Caco-2 (cell line): ENCODE measurements around the gene TSEN34. TPM values are rescaled to one million over a fixed set of nuclear protein-coding genes. Genes with fewer than 3 reads are reported as not detected.
A peak's percentile ranks its signal among the peaks of the same experiment; 100 is the strongest.

Experiments
- BruUV-seq: library from RNA; stranded (reverse); fragments of 400-500 nt; replicated peaks from 2 replicates; lab custom pipeline; 2021; lab: Mats Ljungman, UMichigan
- CTCF ChIA-PET: fragments of 300-600 bp; sonication (Branson Sonifier 250); formaldehyde crosslinking; loops from one replicate; lab custom pipeline; 2022; ENCODE audit warnings: antibody characterized with exemption; lab: Charles Lee
- POLR2A ChIA-PET: fragments of 300-600 bp; sonication (Branson Sonifier 250); formaldehyde crosslinking; loops from one replicate; lab custom pipeline; 2022; ENCODE audit warnings: antibody characterized with exemption; lab: Charles Lee
- DNase-seq, 2 experiments: peaks; one replicate each; pipeline versions ENCODE4 v3.0.0 to v3.0.0-alpha.2; 2020 to 2022
- H3K27me3 ChIP-seq: replicated peaks from 2 replicates; pipeline ENCODE4 v1.6.0; 2011; ENCODE audit warnings: low read length; ENCODE audit not compliant: control insufficient read depth, insufficient read depth
- H3K36me3 ChIP-seq: 2 replicates; pipeline ENCODE4 v1.5.1; 2011; ENCODE audit warnings: low read length; ENCODE audit not compliant: control insufficient read depth, insufficient read depth
- H3K4me1 ChIP-seq: fragments of 250-450 bp; sonication (Bioruptor Pico); 2 replicates; pipeline ENCODE4 v1.5.1; 2020; ENCODE audit warnings: mild to moderate bottlenecking
- H3K4me3 ChIP-seq: 2 replicates; pipeline ENCODE4 v1.5.1; 2011; ENCODE audit warnings: low read depth, mild to moderate bottlenecking, control low read depth, low read length
- H3K9me3 ChIP-seq: fragments of 250-450 bp; sonication (Bioruptor Pico); 2 replicates; pipeline ENCODE4 v1.5.1; 2020; ENCODE audit warnings: mild to moderate bottlenecking, moderate library complexity
- H3K27ac Mint-ChIP-seq: one replicate; pipeline ENCODE4 v1.8.0; 2022; ENCODE audit warnings: mixed read lengths; ENCODE audit not compliant: unreplicated experiment
- H3K27me3 Mint-ChIP-seq: one replicate; pipeline ENCODE4 v1.8.0; 2022; ENCODE audit warnings: mixed read lengths; ENCODE audit not compliant: insufficient read depth, unreplicated experiment
- H3K36me3 Mint-ChIP-seq: one replicate; pipeline ENCODE4 v1.8.0; 2022; ENCODE audit warnings: mild to moderate bottlenecking, mixed read lengths; ENCODE audit not compliant: insufficient read depth, unreplicated experiment
- H3K4me1 Mint-ChIP-seq: one replicate; pipeline ENCODE4 v1.8.0; 2022; ENCODE audit warnings: low read depth, mixed read lengths; ENCODE audit not compliant: unreplicated experiment
- H3K4me3 Mint-ChIP-seq: one replicate; pipeline ENCODE4 v1.8.0; 2022; ENCODE audit warnings: mild to moderate bottlenecking, moderate library complexity, mixed read lengths; ENCODE audit not compliant: unreplicated experiment
- H3K9me3 Mint-ChIP-seq: one replicate; pipeline ENCODE4 v1.8.0; 2022; ENCODE audit warnings: mixed read lengths; ENCODE audit not compliant: unreplicated experiment
- intact Hi-C: fragments of 100-400 bp; cut with micrococcal nuclease; formaldehyde crosslinking; loops from one replicate; pipeline ENCODE4 v1.10.0; 2022; ENCODE audit not compliant: unreplicated experiment
- total RNA-seq: library from RNA; stranded (reverse); gene quantifications from 2 replicates; pipeline ENCODE4 v1.2.3, GENCODE V29; 2022
- TF ChIP-seq, protein P1 (sequence below), 2 experiments: fragments of 200-600 bp in 1 of 2; IDR thresholded peaks; 1 replicate in 1 of 2; 2 replicates in 1 of 2; pipeline versions ENCODE4 v1.5.1 to v1.8.0; 2011 to 2022; ENCODE audit warnings: antibody characterized with exemption in 1 of 2, control low read depth in 1 of 2, inconsistent platforms in 1 of 2, low read depth in 1 of 2, low read length in 1 of 2, mild to moderate bottlenecking in 1 of 2, moderate library complexity in 1 of 2; ENCODE audit not compliant: insufficient read depth in 1 of 2, severe bottlenecking in 1 of 2, unreplicated experiment in 1 of 2

The TSEN34 gene
- total RNA-seq, 1 experiment from 2014 or later: 42.6 TPM

GRCh38 chr19:54203151-54203611, 12.1 kb downstream of the TSEN34 start:
- Mint-ChIP-seq H3K4me1 (peaks cover 37% of the 10 kb centered on the region), H3K36me3 (peaks cover 87% of the 10 kb centered on the region), H3K9me3 (no peaks in the 10 kb centered on the region), H3K27ac (peak overlapping the region; percentile 41), H3K27me3 (no peaks in the 10 kb centered on the region), H3K4me3 (peak overlapping the region; percentile 89)
- Histone ChIP-seq H3K9me3 (no peaks in the 10 kb centered on the region), H3K27me3 (no peaks in the 10 kb centered on the region), H3K4me3 (no peak overlapping the region; the same call in 1 of the 2 replicates), H3K4me1 (peaks cover 60% of the 10 kb centered on the region), H3K36me3 (peaks cover 23% of the 10 kb centered on the region)
- POLR2A ChIA-PET: interaction anchor here (0.9 to 1.4 kb wide), 3 partner anchors 9 to 14 kb away, joined by 4 to 6 read pairs (median 5); partner anchors contain the start of genes MBOAT7 and TSEN34
- TF ChIP-seq, protein P1, sequence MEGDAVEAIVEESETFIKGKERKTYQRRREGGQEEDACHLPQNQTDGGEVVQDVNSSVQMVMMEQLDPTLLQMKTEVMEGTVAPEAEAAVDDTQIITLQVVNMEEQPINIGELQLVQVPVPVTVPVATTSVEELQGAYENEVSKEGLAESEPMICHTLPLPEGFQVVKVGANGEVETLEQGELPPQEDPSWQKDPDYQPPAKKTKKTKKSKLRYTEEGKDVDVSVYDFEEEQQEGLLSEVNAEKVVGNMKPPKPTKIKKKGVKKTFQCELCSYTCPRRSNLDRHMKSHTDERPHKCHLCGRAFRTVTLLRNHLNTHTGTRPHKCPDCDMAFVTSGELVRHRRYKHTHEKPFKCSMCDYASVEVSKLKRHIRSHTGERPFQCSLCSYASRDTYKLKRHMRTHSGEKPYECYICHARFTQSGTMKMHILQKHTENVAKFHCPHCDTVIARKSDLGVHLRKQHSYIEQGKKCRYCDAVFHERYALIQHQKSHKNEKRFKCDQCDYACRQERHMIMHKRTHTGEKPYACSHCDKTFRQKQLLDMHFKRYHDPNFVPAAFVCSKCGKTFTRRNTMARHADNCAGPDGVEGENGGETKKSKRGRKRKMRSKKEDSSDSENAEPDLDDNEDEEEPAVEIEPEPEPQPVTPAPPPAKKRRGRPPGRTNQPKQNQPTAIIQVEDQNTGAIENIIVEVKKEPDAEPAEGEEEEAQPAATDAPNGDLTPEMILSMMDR (IDR thresholded peaks at IDR 0.05; ENCODE audit: insufficient read depth in 1 of 2, low read depth in 1 of 2, low read length in 1 of 2, severe bottlenecking in 1 of 2, unreplicated experiment in 1 of 2): no peak
- intact Hi-C loops: no loop called here
- no TSS peak for BruUV-seq
- CTCF ChIA-PET: interaction anchor here (1.1 kb wide), 1 partner anchor 14 kb away, joined by 4 read pairs; the partner anchor contains the start of gene MBOAT7
- DNase-seq: no peak

GRCh38 chr19:54204767-54205468, 13.8 kb downstream of the TSEN34 start:
- H3K9me3 Mint-ChIP-seq: no peaks in the 10 kb centered on the region
- TF ChIP-seq, protein P1 (IDR thresholded peaks at IDR 0.05; ENCODE audit: insufficient read depth in 1 of 2, low read depth in 1 of 2, low read length in 1 of 2, severe bottlenecking in 1 of 2, unreplicated experiment in 1 of 2): no peak
- Histone ChIP-seq H3K4me3 (no peak overlapping the region), H3K36me3 (peaks cover 24% of the 10 kb centered on the region), H3K4me1 (peaks cover 78% of the 10 kb centered on the region), H3K9me3 (no peaks in the 10 kb centered on the region), H3K27me3 (no peaks in the 10 kb centered on the region)
- no peak overlapping the region for H3K27ac Mint-ChIP-seq
- DNase-seq: no peak
- no peaks in the 10 kb centered on the region for H3K27me3 Mint-ChIP-seq
- intact Hi-C loops: no loop called here
- peaks cover 99% of the 10 kb centered on the region for H3K36me3 Mint-ChIP-seq
- POLR2A ChIA-PET: interaction anchor here (4.8 kb wide), 1 partner anchor 14 kb away, joined by 36 read pairs; the partner anchor contains the start of genes MBOAT7 and TSEN34
- BruUV-seq: no TSS peak
- CTCF ChIA-PET: no interaction called here
- peak overlapping the region; percentile 42 for H3K4me3 Mint-ChIP-seq
- peaks cover 52% of the 10 kb centered on the region for H3K4me1 Mint-ChIP-seq

GRCh38 chr19:54206030-54206830, 15.1 kb downstream of the TSEN34 start:
- Histone ChIP-seq H3K36me3 (peaks cover 24% of the 10 kb centered on the region), H3K4me1 (peaks cover 91% of the 10 kb centered on the region), H3K4me3 (no peak overlapping the region), H3K27me3 (no peaks in the 10 kb centered on the region), H3K9me3 (no peaks in the 10 kb centered on the region)
- no peak for DNase-seq
- intact Hi-C loops: no loop called here
- BruUV-seq: no TSS peak
- H3K4me1 Mint-ChIP-seq: peaks cover 56% of the 10 kb centered on the region
- POLR2A ChIA-PET: interaction anchor here (4.8 kb wide), 1 partner anchor 16 kb away, joined by 36 read pairs; the partner anchor contains the start of genes MBOAT7 and TSEN34
- H3K27ac Mint-ChIP-seq: no peak overlapping the region
- H3K4me3 Mint-ChIP-seq: no peak overlapping the region
- H3K9me3 Mint-ChIP-seq: no peaks in the 10 kb centered on the region
- H3K36me3 Mint-ChIP-seq: peaks cover 100% of the 10 kb centered on the region
- CTCF ChIA-PET: no interaction called here
- no peaks in the 10 kb centered on the region for H3K27me3 Mint-ChIP-seq
- TF ChIP-seq, protein P1 (IDR thresholded peaks at IDR 0.05; ENCODE audit: insufficient read depth in 1 of 2, low read depth in 1 of 2, low read length in 1 of 2, severe bottlenecking in 1 of 2, unreplicated experiment in 1 of 2): no peak
